ENCODE measurements around the gene UNC45A. TPM values are rescaled to one million over a fixed set of nuclear protein-coding genes. Genes with fewer than 3 reads are reported as not detected.

Gene UNC45A
- total and polyA plus RNA-seq, 2 experiments from 2014 or later: 58.6 to 75.8 TPM

DNA sequence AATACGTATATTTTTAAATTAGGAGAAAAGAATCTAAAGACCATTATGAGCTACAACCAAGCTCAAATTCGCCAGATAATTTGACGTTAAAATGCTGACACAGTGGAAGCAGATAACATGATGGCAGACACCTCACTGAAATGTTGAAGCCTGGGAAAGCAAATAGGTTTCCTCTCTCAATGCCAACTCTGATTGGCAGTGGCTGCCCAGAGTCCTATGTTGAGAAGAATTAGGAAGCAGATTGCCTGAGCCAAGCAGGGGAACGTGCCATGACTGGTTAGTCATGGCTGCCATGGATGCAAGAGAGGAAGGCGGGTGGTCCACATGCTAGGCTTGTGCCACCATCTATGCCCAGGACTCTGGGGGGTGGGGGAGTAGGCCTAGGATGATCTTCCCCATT is 3.2 kb downstream of the UNC45A start:
- Histone ChIP-seq H3K9me2 (ENCODE audit: insufficient read depth) (no peaks in the 10 kb centered on the region), H3K4me3 (no peak overlapping the region), H3K27ac (no peak overlapping the region), H3K9me3 (ENCODE audit: low read depth) (no peaks in the 10 kb centered on the region), H3K79me2 (ENCODE audit: insufficient read depth) (peaks cover 30% of the 10 kb centered on the region), H3K4me1 (ENCODE audit: insufficient read depth) (peaks cover 8% of the 10 kb centered on the region), H3K9ac (no peak overlapping the region), H3K36me3 (ENCODE audit: low read depth) (peaks cover 37% of the 10 kb centered on the region; the same call in 1 of the 2 replicates), H3K4me2 (ENCODE audit: unreplicated experiment) (no peak overlapping the region), H2AFZ (no peak overlapping the region), H4K20me1 (ENCODE audit: insufficient read depth) (no peaks in the 10 kb centered on the region), H3F3A (ENCODE audit: insufficient read depth) (no peaks in the 10 kb centered on the region), H3K27me3 (replicated peaks; ENCODE audit: insufficient read depth) (no peaks in the 10 kb centered on the region)
- TF ChIP-seq EZH2phosphoT487 (IDR thresholded peaks at IDR 0.05; ENCODE audit: insufficient read depth, low read depth): no peak
- TF ChIP-seq EZH2 (IDR thresholded peaks at IDR 0.05; ENCODE audit: insufficient read depth, poor library complexity, severe bottlenecking): no peak
- WGBS, 2 experiments (ENCODE audit: low coverage in 1 of 2, low lambda C conversion rate in 2 of 2, missing lambda C conversion rate in 2 of 2): 95 to 98% methylated on average over 5 of the region's 5 CpGs
- DNase-seq: no peak
- in situ Hi-C loops (cut with MboI): no loop called here

DNA sequence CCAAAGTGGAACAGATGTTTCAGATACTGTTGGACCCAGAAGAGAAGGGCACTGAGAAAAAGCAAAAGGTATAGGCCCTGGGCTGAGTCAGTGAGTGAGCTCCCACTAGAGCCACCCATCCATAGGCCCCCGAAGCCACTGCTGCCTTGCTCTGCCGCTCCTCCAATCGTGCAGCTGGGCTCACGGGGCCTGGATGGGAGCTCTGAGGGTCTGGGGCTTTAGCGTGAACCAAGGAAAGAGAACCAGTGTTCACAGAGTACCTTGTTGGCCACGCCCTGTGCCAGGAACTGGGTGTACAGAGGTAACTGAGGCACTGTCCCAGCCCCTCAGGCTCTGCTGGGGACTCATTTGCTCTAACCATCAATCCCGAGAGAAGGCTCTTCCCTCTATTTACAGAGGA is 4.7 kb downstream of the UNC45A start:
- no peak for TF ChIP-seq EZH2 (IDR thresholded peaks at IDR 0.05; ENCODE audit: insufficient read depth, poor library complexity, severe bottlenecking)
- no peak for TF ChIP-seq EZH2phosphoT487 (IDR thresholded peaks at IDR 0.05; ENCODE audit: insufficient read depth, low read depth)
- Histone ChIP-seq H3K4me2 (ENCODE audit: unreplicated experiment) (no peak overlapping the region), H3F3A (ENCODE audit: insufficient read depth) (no peaks in the 10 kb centered on the region), H3K27me3 (replicated peaks; ENCODE audit: insufficient read depth) (no peaks in the 10 kb centered on the region), H3K9ac (no peak overlapping the region), H3K4me3 (no peak overlapping the region), H4K20me1 (ENCODE audit: insufficient read depth) (no peaks in the 10 kb centered on the region), H3K9me3 (ENCODE audit: low read depth) (no peaks in the 10 kb centered on the region), H2AFZ (no peak overlapping the region), H3K79me2 (ENCODE audit: insufficient read depth) (peaks cover 30% of the 10 kb centered on the region), H3K36me3 (ENCODE audit: low read depth) (peaks cover 49% of the 10 kb centered on the region), H3K9me2 (ENCODE audit: insufficient read depth) (no peaks in the 10 kb centered on the region), H3K27ac (no peak overlapping the region), H3K4me1 (ENCODE audit: insufficient read depth) (peaks cover 8% of the 10 kb centered on the region)
- DNase-seq: no peak
- WGBS, 2 experiments (ENCODE audit: low coverage in 1 of 2, low lambda C conversion rate in 2 of 2, missing lambda C conversion rate in 2 of 2): 92 to 94% methylated on average over 7 of the region's 7 CpGs
- in situ Hi-C loops (cut with MboI): no loop called here

DNA sequence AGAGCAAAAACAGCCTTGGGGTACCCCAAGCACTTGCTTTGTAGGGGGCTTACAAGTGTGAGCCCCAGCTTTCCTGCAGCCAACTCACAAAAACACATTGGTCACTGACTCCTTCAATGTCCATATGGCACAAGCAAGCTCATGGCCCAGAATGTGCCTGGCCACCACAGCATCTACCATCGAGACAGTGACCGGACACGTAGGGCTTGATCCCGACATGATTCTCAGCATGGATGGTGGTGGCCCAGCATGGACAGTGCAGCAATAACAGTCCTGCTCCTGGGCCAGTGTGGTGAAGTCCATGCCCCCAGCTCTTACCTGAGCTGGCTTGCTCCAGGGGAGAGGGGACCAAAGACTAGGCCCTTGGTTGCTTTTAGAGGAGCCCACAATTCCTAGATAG is 6.0 kb downstream of the UNC45A start:
- in situ Hi-C loops (cut with MboI): no loop called here
- H3K36me3 ChIP-seq (ENCODE audit: low read depth): peaks cover 54% of the 10 kb centered on the region
- peaks cover 7% of the 10 kb centered on the region for H3K4me1 ChIP-seq (ENCODE audit: insufficient read depth)

DNA sequence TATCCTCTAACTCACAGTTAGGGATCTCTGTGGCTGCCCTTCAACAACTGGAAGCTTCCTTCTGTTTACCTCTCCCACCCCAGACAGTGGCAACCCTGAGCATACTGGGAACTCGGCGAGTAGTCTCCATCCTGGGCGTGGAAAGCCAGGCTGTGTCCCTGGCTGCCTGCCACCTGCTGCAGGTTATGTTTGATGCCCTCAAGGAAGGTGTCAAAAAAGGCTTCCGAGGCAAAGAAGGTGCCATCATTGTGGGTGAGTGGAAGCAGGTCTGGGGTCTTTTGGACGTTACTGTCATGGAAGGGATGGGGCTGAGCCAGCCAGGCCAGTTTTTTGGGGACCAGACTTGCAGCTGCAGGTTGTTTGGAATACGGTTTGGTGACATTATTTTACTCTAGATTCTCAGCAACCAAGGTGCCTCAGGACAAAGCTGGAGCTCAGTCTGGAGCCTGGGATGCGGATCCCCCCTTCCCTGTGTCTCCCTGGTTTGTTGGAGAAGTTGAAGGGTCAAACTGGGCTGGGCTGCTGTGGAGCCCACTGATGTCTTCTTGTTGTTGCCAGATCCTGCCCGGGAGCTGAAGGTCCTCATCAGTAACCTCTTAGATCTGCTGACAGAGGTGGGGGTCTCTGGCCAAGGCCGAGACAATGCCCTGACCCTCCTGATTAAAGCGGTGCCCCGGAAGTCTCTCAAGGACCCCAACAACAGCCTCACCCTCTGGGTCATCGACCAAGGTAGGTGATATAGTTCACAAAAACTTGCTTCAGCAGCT is 7.5 kb downstream of the UNC45A start:
- Histone ChIP-seq H3K4me1 (ENCODE audit: insufficient read depth) (no peaks in the 10 kb centered on the region), H3K36me3 (ENCODE audit: low read depth) (peaks cover 54% of the 10 kb centered on the region), H3K27ac (no peak overlapping the region), H2AFZ (no peak overlapping the region), H3K9me3 (ENCODE audit: low read depth) (no peaks in the 10 kb centered on the region), H4K20me1 (ENCODE audit: insufficient read depth) (no peaks in the 10 kb centered on the region), H3K27me3 (replicated peaks; ENCODE audit: insufficient read depth) (no peaks in the 10 kb centered on the region), H3K9me2 (ENCODE audit: insufficient read depth) (no peaks in the 10 kb centered on the region), H3F3A (ENCODE audit: insufficient read depth) (no peaks in the 10 kb centered on the region), H3K4me2 (ENCODE audit: unreplicated experiment) (no peak overlapping the region), H3K4me3 (no peak overlapping the region), H3K9ac (no peak overlapping the region), H3K79me2 (ENCODE audit: insufficient read depth) (peaks cover 8% of the 10 kb centered on the region; the same call in 1 of the 2 replicates)
- TF ChIP-seq EZH2phosphoT487 (IDR thresholded peaks at IDR 0.05; ENCODE audit: insufficient read depth, low read depth) (no peak), EZH2 (IDR thresholded peaks at IDR 0.05; ENCODE audit: insufficient read depth, poor library complexity, severe bottlenecking) (no peak)
- WGBS, 2 experiments (ENCODE audit: low coverage in 1 of 2, low lambda C conversion rate in 2 of 2, missing lambda C conversion rate in 2 of 2): 85% methylated on average over 12 of the region's 12 CpGs
- in situ Hi-C loops (cut with MboI): no loop called here
- DNase-seq: no peak

More for the DNA sequence above, 6.0 kb downstream of the UNC45A start:
- H3K4me3 ChIP-seq: no peak overlapping the region
- no peak for DNase-seq
- no peaks in the 10 kb centered on the region for H3K9me2 ChIP-seq (ENCODE audit: insufficient read depth)
- H3K79me2 ChIP-seq (ENCODE audit: insufficient read depth): peaks cover 23% of the 10 kb centered on the region
- no peaks in the 10 kb centered on the region for H3K27me3 ChIP-seq (replicated peaks; ENCODE audit: insufficient read depth)
- H3K27ac ChIP-seq: no peak overlapping the region
- H3K4me2 ChIP-seq (ENCODE audit: unreplicated experiment): no peak overlapping the region
- H2AFZ ChIP-seq: no peak overlapping the region
- H4K20me1 ChIP-seq (ENCODE audit: insufficient read depth): no peaks in the 10 kb centered on the region
- 96 to 100% methylated on average over 4 of the region's 4 CpGs for WGBS, 2 experiments (ENCODE audit: low coverage in 1 of 2, low lambda C conversion rate in 2 of 2, missing lambda C conversion rate in 2 of 2)
- TF ChIP-seq EZH2phosphoT487 (IDR thresholded peaks at IDR 0.05; ENCODE audit: insufficient read depth, low read depth) (no peak), EZH2 (IDR thresholded peaks at IDR 0.05; ENCODE audit: insufficient read depth, poor library complexity, severe bottlenecking) (no peak)
- no peaks in the 10 kb centered on the region for H3K9me3 ChIP-seq (ENCODE audit: low read depth)
- no peak overlapping the region for H3K9ac ChIP-seq
- no peaks in the 10 kb centered on the region for H3F3A ChIP-seq (ENCODE audit: insufficient read depth)
